Measurements from ENCODE around the gene RGL4.

RGL4 gene

GRCh38 chr22:23677701-23677995 lies 13.2 kb upstream of the RGL4 start:
- TF ChIP-seq CTCF (IDR thresholded peaks at IDR 0.05; ENCODE audit: insufficient read depth, missing control alignments), result no peak
- FAIRE-seq (no peak), DNase-seq (ENCODE audit: insufficient read length, low spot score) (peak; percentile 73)

- DNase-seq (ENCODE audit: insufficient read length, low spot score), result no peak
Measured at GRCh38 chr22:23678133-23678532, 12.7 kb upstream of the RGL4 start.

GRCh38 chr22:23681026-23681809 lies 9.6 kb upstream of the RGL4 start:
- no peak for DNase-seq (ENCODE audit: insufficient read length, low spot score)
- FAIRE-seq, result no peak
- no peak for TF ChIP-seq CTCF (IDR thresholded peaks at IDR 0.05; ENCODE audit: insufficient read depth, missing control alignments)

More at GRCh38 chr22:23678133-23678532, 12.7 kb upstream of the RGL4 start:
- no peak for TF ChIP-seq CTCF (IDR thresholded peaks at IDR 0.05; ENCODE audit: insufficient read depth, missing control alignments)
- FAIRE-seq, result no peak

GRCh38 chr22:23682077-23682476 lies 8.7 kb upstream of the RGL4 start:
- FAIRE-seq, result no peak
- no peak for TF ChIP-seq CTCF (IDR thresholded peaks at IDR 0.05; ENCODE audit: insufficient read depth, missing control alignments)
- DNase-seq (ENCODE audit: insufficient read length, low spot score), result no peak

GRCh38 chr22:23682827-23683355 lies 7.9 kb upstream of the RGL4 start:
- DNase-seq (ENCODE audit: insufficient read length, low spot score) (no peak), FAIRE-seq (no peak)
- TF ChIP-seq CTCF (IDR thresholded peaks at IDR 0.05; ENCODE audit: insufficient read depth, missing control alignments), result no peak

- no peak for TF ChIP-seq CTCF (IDR thresholded peaks at IDR 0.05; ENCODE audit: insufficient read depth, missing control alignments)
- FAIRE-seq (no peak), DNase-seq (ENCODE audit: insufficient read length, low spot score) (no peak)
Measured at GRCh38 chr22:23683545-23683944, 7.3 kb upstream of the RGL4 start.

GRCh38 chr22:23684026-23684425 lies 6.8 kb upstream of the RGL4 start:
- no peak for TF ChIP-seq CTCF (IDR thresholded peaks at IDR 0.05; ENCODE audit: insufficient read depth, missing control alignments)
- no peak for FAIRE-seq
- no peak for DNase-seq (ENCODE audit: insufficient read length, low spot score)

All from D721Med (cell line).